HepG2 (cell line): ENCODE data around the gene C11orf21. TPM values are rescaled to one million over a fixed set of nuclear protein-coding genes. Genes with fewer than 3 reads are reported as not detected.

ENCODE experiments used
- ELK4 ChIP-seq: sonication (generic); formaldehyde crosslinking; IDR thresholded peaks from 2 replicates; pipeline ENCODE4 v1.9.0; 2021; ENCODE audit warnings: missing genetic modification reagents, borderline replicate concordance
- ETV6 ChIP-seq: sonication (generic); formaldehyde crosslinking; conservative IDR thresholded peaks from 2 replicates; pipeline ENCODE4 v1.4.0; 2020; ENCODE audit warnings: missing genetic modification reagents
- HNF1A ChIP-seq, 2 experiments: sonication (generic) in 1 of 2; formaldehyde crosslinking in 1 of 2; IDR thresholded peaks; 2 replicates each; pipeline versions ENCODE4 v1.4.0 to v1.6.1; 2016 to 2020; ENCODE audit warnings: borderline replicate concordance in 1 of 2, low read depth in 1 of 2, mild to moderate bottlenecking in 1 of 2, missing genetic modification reagents in 1 of 2
- KLF11 ChIP-seq: IDR thresholded peaks from 2 replicates; pipeline ENCODE4 v1.6.1; 2016; ENCODE audit warnings: missing compliant biosample characterization
- KLF6 ChIP-seq: IDR thresholded peaks from 2 replicates; pipeline ENCODE4 v1.8.0; 2016; ENCODE audit warnings: missing biosample characterization, missing genetic modification reagents
- MIER2 ChIP-seq: IDR thresholded peaks from 2 replicates; pipeline ENCODE4 v1.6.1; 2016; ENCODE audit warnings: missing biosample characterization, missing genetic modification reagents
- MLXIP ChIP-seq: sonication (generic); formaldehyde crosslinking; IDR thresholded peaks from 2 replicates; pipeline ENCODE4 v1.9.0; 2021; ENCODE audit warnings: missing genetic modification reagents, borderline replicate concordance
- POLR2AphosphoS5 ChIP-seq: IDR thresholded peaks from 2 replicates; pipeline ENCODE4 v1.6.1; 2012; ENCODE audit warnings: low read depth, low read length
- SMAD3 ChIP-seq: sonication (generic); formaldehyde crosslinking; IDR thresholded peaks from 2 replicates; pipeline ENCODE4 v1.4.0; 2020; ENCODE audit warnings: missing genetic modification reagents
- SOX6 ChIP-seq, 2 experiments: fragments of 450-650 bp in 1 of 2; sonication (generic) in 1 of 2; formaldehyde crosslinking in 1 of 2; IDR thresholded peaks; 2 replicates each; pipeline versions ENCODE4 v1.4.0 to v1.6.1; 2017 to 2020; ENCODE audit warnings: antibody characterized with exemption in 1 of 2, mild to moderate bottlenecking in 1 of 2, missing genetic modification reagents in 1 of 2
- ZBTB8A ChIP-seq: sonication (generic); formaldehyde crosslinking; IDR thresholded peaks from 2 replicates; pipeline ENCODE4 v1.4.0; 2020; ENCODE audit warnings: mild to moderate bottlenecking, low read depth, missing genetic modification reagents, borderline replicate concordance
- ZNF136 ChIP-seq: sonication (generic); formaldehyde crosslinking; IDR thresholded peaks from 2 replicates; pipeline ENCODE4 v1.8.1; 2022; ENCODE audit warnings: low read depth, mild to moderate bottlenecking, moderate library complexity, missing genetic modification reagents
- ZNF224 ChIP-seq: sonication (generic); formaldehyde crosslinking; IDR thresholded peaks from 2 replicates; pipeline ENCODE4 v1.5.0; 2020; ENCODE audit warnings: mild to moderate bottlenecking, missing genetic modification reagents
- ZNF737 ChIP-seq: sonication (generic); formaldehyde crosslinking; IDR thresholded peaks from 2 replicates; pipeline ENCODE4 v1.5.0; 2020; ENCODE audit warnings: missing genetic modification reagents, mild to moderate bottlenecking, borderline replicate concordance
- polyA plus RNA-seq, 8 experiments: library from polyadenylated mRNA; depleted of rRNA in 3 of 8; stranded (reverse) in 7 of 8; unstranded in 1 of 8; fragments of >200 nt; fragmentation: Illumina TruSeq in 4 of 8; extraction: Trizol in 4 of 8; gene quantifications; 2 replicates each; pipeline versions ENCODE4 v1.2.1 to v1.2.3, GENCODE V29; 2011 to 2016; ENCODE audit warnings: low read depth in 4 of 8, missing spikeins in 1 of 8, mixed read lengths in 1 of 8; ENCODE audit not compliant: insufficient read depth in 1 of 8
- total RNA-seq, 5 experiments: library from RNA; depleted of rRNA; stranded (reverse); fragments of >200 nt; fragmentation: Illumina TruSeq; extraction: Trizol; gene quantifications; 2 replicates each; pipeline ENCODE4 v1.2.3, GENCODE V29; 2016; ENCODE audit warnings: low read depth in 1 of 5
- TF ChIP-seq, protein P1 (sequence below): sonication (generic); formaldehyde crosslinking; IDR thresholded peaks from 2 replicates; pipeline ENCODE4 v1.8.0; 2022; ENCODE audit warnings: missing genetic modification reagents, mild to moderate bottlenecking, inconsistent platforms, borderline replicate concordance
- TF ChIP-seq, protein P2 (sequence below): sonication (generic); formaldehyde crosslinking; IDR thresholded peaks from 2 replicates; pipeline ENCODE4 v1.4.0; 2020; ENCODE audit warnings: mild to moderate bottlenecking, missing genetic modification reagents

Gene C11orf21
- total and polyA plus RNA-seq, 2 of the 13 experiments (the other 11 are each of a cell fraction or from before 2014, with no cell fraction given): 0.08 TPM; not detected in 1

GRCh38 chr11:2268729-2269600 lies 32.8 kb downstream of the C11orf21 start (continued):
- no peak for TF ChIP-seq HNF1A (IDR thresholded peaks at IDR 0.05; ENCODE audit: low read depth)
- TF ChIP-seq HNF1A (CRISPR knock-in tag; IDR thresholded peaks at IDR 0.05; ENCODE audit: borderline replicate concordance): peak; percentile 66
- no peak for TF ChIP-seq ZNF737 (CRISPR knock-in tag)
- TF ChIP-seq ZNF224 (CRISPR knock-in tag): no peak
- TF ChIP-seq SMAD3: peak; percentile 79; the same call in 1 of the 2 replicates
- peak; percentile 37; the same call in 1 of the 2 replicates for TF ChIP-seq KLF6 (CRISPR knock-in tag)
- TF ChIP-seq SOX6 (IDR thresholded peaks at IDR 0.05): no peak
- no peak; the same call in 1 of the 2 replicates for TF ChIP-seq SOX6 (CRISPR knock-in tag; IDR thresholded peaks at IDR 0.05)
- no peak for TF ChIP-seq MLXIP
- no peak for TF ChIP-seq ZBTB8A (CRISPR knock-in tag)
- TF ChIP-seq ELK4 (CRISPR knock-in tag): no peak
- TF ChIP-seq KLF11 (CRISPR knock-in tag): 0 out of 2 replicates have a peak, but pooled peaks have one; percentile 69
- TF ChIP-seq, protein P1, sequence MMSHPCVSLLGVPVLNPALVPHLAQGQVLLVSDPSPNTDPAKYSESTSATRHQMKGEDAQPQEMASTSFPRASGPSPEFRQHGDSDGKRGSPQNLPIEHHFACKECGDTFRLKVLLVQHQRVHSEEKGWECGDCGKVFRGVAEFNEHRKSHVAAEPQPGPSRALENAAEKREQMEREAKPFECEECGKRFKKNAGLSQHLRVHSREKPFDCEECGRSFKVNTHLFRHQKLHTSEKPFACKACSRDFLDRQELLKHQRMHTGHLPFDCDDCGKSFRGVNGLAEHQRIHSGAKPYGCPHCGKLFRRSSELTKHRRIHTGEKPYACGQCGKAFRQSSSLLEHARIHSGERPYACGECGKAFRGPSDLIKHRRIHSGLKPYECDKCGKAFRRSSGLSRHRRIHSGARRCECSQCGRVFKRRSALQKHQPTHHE (CRISPR knock-in tag): no peak
- TF ChIP-seq ZNF136: no peak
- TF ChIP-seq POLR2AphosphoS5: no peak
- TF ChIP-seq, protein P2, sequence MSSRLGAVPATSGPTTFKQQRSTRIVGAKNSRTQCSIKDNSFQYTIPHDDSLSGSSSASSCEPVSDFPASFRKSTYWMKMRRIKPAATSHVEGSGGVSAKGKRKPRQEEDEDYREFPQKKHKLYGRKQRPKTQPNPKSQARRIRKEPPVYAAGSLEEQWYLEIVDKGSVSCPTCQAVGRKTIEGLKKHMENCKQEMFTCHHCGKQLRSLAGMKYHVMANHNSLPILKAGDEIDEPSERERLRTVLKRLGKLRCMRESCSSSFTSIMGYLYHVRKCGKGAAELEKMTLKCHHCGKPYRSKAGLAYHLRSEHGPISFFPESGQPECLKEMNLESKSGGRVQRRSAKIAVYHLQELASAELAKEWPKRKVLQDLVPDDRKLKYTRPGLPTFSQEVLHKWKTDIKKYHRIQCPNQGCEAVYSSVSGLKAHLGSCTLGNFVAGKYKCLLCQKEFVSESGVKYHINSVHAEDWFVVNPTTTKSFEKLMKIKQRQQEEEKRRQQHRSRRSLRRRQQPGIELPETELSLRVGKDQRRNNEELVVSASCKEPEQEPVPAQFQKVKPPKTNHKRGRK (CRISPR knock-in tag): no peak
- peak; percentile 59; the same call in 1 of the 2 replicates for TF ChIP-seq ETV6 (CRISPR knock-in tag)
- TF ChIP-seq MIER2 (CRISPR knock-in tag): no peak
